GM21390 (cell line): Measurements from ENCODE around the gene PTGIS.

Experiments used
- ATAC-seq: cut with Tn5 transposase; IDR thresholded peaks from one replicate; pipeline ENCODE4 v1.9.1; 2021; ENCODE audit not compliant: unreplicated experiment

The PTGIS gene

GRCh38 chr20:49595811-49596561 lies 28.0 kb upstream of the PTGIS start:
- no peak for ATAC-seq

- no peak for ATAC-seq
Observed at GRCh38 chr20:49595346-49595745, 27.4 kb upstream of the PTGIS start.

GRCh38 chr20:49594931-49595315 lies 27.0 kb upstream of the PTGIS start:
- ATAC-seq = no peak

GRCh38 chr20:49594143-49594930 lies 26.4 kb upstream of the PTGIS start:
- ATAC-seq = no peak

- ATAC-seq = no peak
Observed at GRCh38 chr20:49593466-49594142, 25.7 kb upstream of the PTGIS start.

GRCh38 chr20:49592120-49592519 lies 24.2 kb upstream of the PTGIS start:
- ATAC-seq = no peak

- no peak for ATAC-seq
Observed at GRCh38 chr20:49591217-49591865, 23.4 kb upstream of the PTGIS start.

GRCh38 chr20:49590163-49591017 lies 22.5 kb upstream of the PTGIS start:
- no peak for ATAC-seq

- no peak for ATAC-seq
Observed at GRCh38 chr20:49589747-49590146, 21.8 kb upstream of the PTGIS start.

- no peak for ATAC-seq
Observed at GRCh38 chr20:49587111-49587570, 19.2 kb upstream of the PTGIS start.

GRCh38 chr20:49585585-49586245 lies 17.8 kb upstream of the PTGIS start:
- no peak for ATAC-seq

- ATAC-seq = no peak
Observed at GRCh38 chr20:49584418-49585382, 16.8 kb upstream of the PTGIS start.

- no peak for ATAC-seq
Observed at GRCh38 chr20:49583669-49584417, 15.9 kb upstream of the PTGIS start.

- ATAC-seq = no peak
Observed at GRCh38 chr20:49583343-49583668, 15.4 kb upstream of the PTGIS start.

- ATAC-seq = no peak
Observed at GRCh38 chr20:49582413-49583334, 14.7 kb upstream of the PTGIS start.

GRCh38 chr20:49581482-49581881 lies 13.5 kb upstream of the PTGIS start:
- no peak for ATAC-seq

GRCh38 chr20:49580813-49581174 lies 12.9 kb upstream of the PTGIS start:
- ATAC-seq = no peak
